T1000 (cell line): Measurements from ENCODE around the gene SS18.

Source experiments
- DNase-seq: peaks from one replicate; lab custom pipeline; 2025; ENCODE audit warnings: mixed read lengths; lab: John Stamatoyannopoulos, UW

SS18 gene

GRCh38 chr18:26002375-26002910 is 88.0 kb downstream of the SS18 start:
- no peak for DNase-seq

GRCh38 chr18:25998461-25998860 is 92.0 kb downstream of the SS18 start:
- DNase-seq, result no peak

GRCh38 chr18:25992566-25992965 is 97.8 kb downstream of the SS18 start:
- DNase-seq, result no peak

GRCh38 chr18:25990473-25990872 is 99.9 kb downstream of the SS18 start:
- no peak for DNase-seq

GRCh38 chr18:25985707-25986394 is 104.6 kb downstream of the SS18 start:
- no peak for DNase-seq

GRCh38 chr18:25983730-25984129 is 106.7 kb downstream of the SS18 start:
- no peak for DNase-seq

GRCh38 chr18:25982961-25983360 is 107.5 kb downstream of the SS18 start:
- DNase-seq, result no peak

- DNase-seq, result no peak
These were observed 108.3 kb downstream of the SS18 start for GRCh38 chr18:25982153-25982552.

GRCh38 chr18:25979369-25980040 is 110.9 kb downstream of the SS18 start:
- no peak for DNase-seq

- DNase-seq, result no peak
These were observed 113.9 kb downstream of the SS18 start for GRCh38 chr18:25976554-25976953.

GRCh38 chr18:25974630-25975077 is 115.8 kb downstream of the SS18 start:
- DNase-seq, result no peak
